Mesenchymal stem cell (in vitro differentiated cells and primary cell): ENCODE measurements around the gene NFASC.

Experiments used
- DNase-seq: peaks from one replicate; pipeline ENCODE4 v3.0.0-alpha.2; 2013
- H2AFZ ChIP-seq: one replicate; pipeline ENCODE4 v1.6.1; 2013; ENCODE audit warnings: low read depth, mild to moderate bottlenecking, control low read depth, inconsistent platforms, low read length, moderate library complexity
- H2AK5ac ChIP-seq: 2 replicates; pipeline ENCODE4 v1.6.1; 2013; ENCODE audit warnings: low read length, moderate library complexity, mild to moderate bottlenecking, inconsistent platforms; ENCODE audit not compliant: severe bottlenecking
- H2BK120ac ChIP-seq: one replicate; pipeline ENCODE4 v1.6.1; 2013; ENCODE audit warnings: low read depth, mild to moderate bottlenecking, inconsistent platforms, low read length, moderate library complexity
- H2BK12ac ChIP-seq, 2 experiments: one replicate each; pipeline ENCODE4 v1.6.1; 2013; ENCODE audit warnings: inconsistent platforms in 2 of 2, low read length in 2 of 2, mild to moderate bottlenecking in 2 of 2, moderate library complexity in 2 of 2, control low read depth in 1 of 2
- H2BK15ac ChIP-seq: one replicate; pipeline ENCODE4 v1.6.1; 2013; ENCODE audit warnings: mild to moderate bottlenecking, low read depth, inconsistent platforms; ENCODE audit not compliant: poor library complexity, severe bottlenecking
- H2BK5ac ChIP-seq: 2 replicates; pipeline ENCODE4 v1.6.1; 2013; ENCODE audit warnings: low read depth, mild to moderate bottlenecking, low read length, control low read depth, inconsistent platforms; ENCODE audit not compliant: poor library complexity, severe bottlenecking
- H3K14ac ChIP-seq, 2 experiments: one replicate each; pipeline ENCODE4 v1.6.1; 2013; ENCODE audit warnings: inconsistent platforms in 2 of 2, low read length in 2 of 2, control low read depth in 1 of 2, mild to moderate bottlenecking in 1 of 2, moderate library complexity in 1 of 2
- H3K18ac ChIP-seq, 2 experiments: one replicate each; pipeline ENCODE4 v1.6.1; 2013; ENCODE audit warnings: inconsistent platforms in 2 of 2, low read length in 2 of 2, control low read depth in 1 of 2, low read depth in 1 of 2, mild to moderate bottlenecking in 1 of 2
- H3K23ac ChIP-seq, 2 experiments: one replicate each; pipeline ENCODE4 v1.6.1; 2013; ENCODE audit warnings: inconsistent platforms in 2 of 2, low read length in 2 of 2, mild to moderate bottlenecking in 2 of 2, moderate library complexity in 2 of 2, control low read depth in 1 of 2
- H3K27ac ChIP-seq: 2 replicates; pipeline ENCODE4 v1.5.1; 2013; ENCODE audit warnings: mild to moderate bottlenecking, moderate library complexity, low read length, control low read depth, inconsistent platforms; ENCODE audit not compliant: poor library complexity, severe bottlenecking
- H3K27me3 ChIP-seq, 2 experiments: 2 replicates each; pipeline versions ENCODE4 v1.6.1 to v1.7.0; 2013; ENCODE audit warnings: low read length in 2 of 2, mild to moderate bottlenecking in 2 of 2, moderate library complexity in 2 of 2, control low read depth in 1 of 2, inconsistent platforms in 1 of 2; ENCODE audit not compliant: control insufficient read depth in 1 of 2, insufficient read depth in 1 of 2
- H3K36me3 ChIP-seq, 2 experiments: 2 replicates each; pipeline versions ENCODE4 v1.6.1 to v1.7.0; 2013; ENCODE audit warnings: low read length in 2 of 2, control low read depth in 1 of 2, inconsistent platforms in 1 of 2, low read depth in 1 of 2, mild to moderate bottlenecking in 1 of 2; ENCODE audit not compliant: insufficient read depth in 2 of 2, control insufficient read depth in 1 of 2
- H3K4ac ChIP-seq, 2 experiments: one replicate each; pipeline ENCODE4 v1.6.1; 2013; ENCODE audit warnings: inconsistent platforms in 2 of 2, low read length in 2 of 2, mild to moderate bottlenecking in 2 of 2, moderate library complexity in 2 of 2, control low read depth in 1 of 2, low read depth in 1 of 2
- H3K4me1 ChIP-seq: 2 replicates; pipeline ENCODE4 v1.6.1; 2013; ENCODE audit warnings: low read depth, low read length, control low read depth; ENCODE audit not compliant: control insufficient read depth, insufficient read depth
- H3K4me2 ChIP-seq: 2 replicates; pipeline ENCODE4 v1.6.1; 2013; ENCODE audit warnings: low read length, mild to moderate bottlenecking, inconsistent platforms; ENCODE audit not compliant: poor library complexity, severe bottlenecking
- H3K4me3 ChIP-seq, 2 experiments: 2 replicates each; pipeline versions ENCODE4 v1.5.1 to v1.7.0; 2013; ENCODE audit warnings: low read length in 2 of 2, mild to moderate bottlenecking in 2 of 2, control low read depth in 1 of 2, low read depth in 1 of 2; ENCODE audit not compliant: insufficient read depth in 1 of 2
- H3K79me1 ChIP-seq: replicated peaks from 2 replicates; pipeline ENCODE4 v1.6.1; 2013; ENCODE audit warnings: mild to moderate bottlenecking, control low read depth, low read length, inconsistent platforms; ENCODE audit not compliant: poor library complexity, severe bottlenecking
- H3K9ac ChIP-seq: 2 replicates; pipeline ENCODE4 v1.7.0; 2013; ENCODE audit warnings: mild to moderate bottlenecking, low read length, moderate library complexity
- H3K9me3 ChIP-seq: 2 replicates; pipeline ENCODE4 v1.7.0; 2013; ENCODE audit warnings: mild to moderate bottlenecking, low read length; ENCODE audit not compliant: control insufficient read depth
- H4K8ac ChIP-seq: one replicate; pipeline ENCODE4 v1.6.1; 2013; ENCODE audit warnings: inconsistent platforms, mild to moderate bottlenecking, low read length, moderate library complexity
- H4K91ac ChIP-seq: one replicate; pipeline ENCODE4 v1.6.1; 2013; ENCODE audit warnings: mild to moderate bottlenecking, low read length, inconsistent platforms
- WGBS: methylation state at CpG from one replicate; pipeline ENCODE4 v1.1.7; 2013; ENCODE audit warnings: mixed read lengths; 5-methylcytosine and 5-hydroxymethylcytosine counted together

Gene NFASC

DNA sequence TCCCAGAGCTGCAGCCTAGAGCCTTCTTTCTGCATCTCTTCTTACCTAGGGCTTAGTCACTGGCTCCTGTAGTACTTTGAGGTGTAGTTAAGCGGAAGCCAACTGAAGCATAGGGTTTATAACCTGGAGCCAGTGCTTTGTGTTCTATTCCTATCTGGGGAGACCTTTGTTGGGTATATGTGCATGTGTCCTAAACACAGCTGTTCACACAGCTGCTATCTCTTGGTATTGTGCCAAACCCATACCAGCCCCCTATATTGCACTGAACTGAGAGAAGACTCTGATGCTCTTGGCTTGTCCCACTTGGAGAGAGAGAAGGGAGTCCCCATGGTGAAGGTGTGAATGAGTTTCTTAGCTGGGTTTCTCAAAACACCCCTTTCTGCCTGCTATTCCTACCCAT is 17.2 kb upstream of the NFASC start:
- H3K79me1 ChIP-seq, result no peaks in the 10 kb centered on the region
- no peak overlapping the region for H4K8ac ChIP-seq
- H2AK5ac ChIP-seq, result no peak overlapping the region
- H3K36me3 ChIP-seq, result peaks cover 0 to 5% of the 10 kb centered on the region in 2 experiments
- H2BK15ac ChIP-seq, result no peak overlapping the region
- DNase-seq, result no peak
- H3K18ac ChIP-seq, result no peak overlapping the region
- H2BK5ac ChIP-seq, result no peak overlapping the region
- H2BK120ac ChIP-seq, result no peak overlapping the region
- WGBS, result 89% methylated on average over 1 of the region's 1 CpG
- no peak overlapping the region for H3K9ac ChIP-seq
- H3K27ac ChIP-seq, result no peak overlapping the region
- H3K4me1 ChIP-seq, result no peaks in the 10 kb centered on the region
- H3K4ac ChIP-seq, result no peak overlapping the region
- no peak overlapping the region for H4K91ac ChIP-seq
- no peak overlapping the region for H2AFZ ChIP-seq
- no peaks in the 10 kb centered on the region for H3K9me3 ChIP-seq
- H3K27me3 ChIP-seq, result peaks cover 0 to 25% of the 10 kb centered on the region in 2 experiments
- no peak overlapping the region for H3K4me2 ChIP-seq
- H2BK12ac ChIP-seq, result no peak overlapping the region
- H3K14ac ChIP-seq, result no peak overlapping the region
- H3K4me3 ChIP-seq, result no peak overlapping the region
- H3K23ac ChIP-seq, result no peak overlapping the region

DNA sequence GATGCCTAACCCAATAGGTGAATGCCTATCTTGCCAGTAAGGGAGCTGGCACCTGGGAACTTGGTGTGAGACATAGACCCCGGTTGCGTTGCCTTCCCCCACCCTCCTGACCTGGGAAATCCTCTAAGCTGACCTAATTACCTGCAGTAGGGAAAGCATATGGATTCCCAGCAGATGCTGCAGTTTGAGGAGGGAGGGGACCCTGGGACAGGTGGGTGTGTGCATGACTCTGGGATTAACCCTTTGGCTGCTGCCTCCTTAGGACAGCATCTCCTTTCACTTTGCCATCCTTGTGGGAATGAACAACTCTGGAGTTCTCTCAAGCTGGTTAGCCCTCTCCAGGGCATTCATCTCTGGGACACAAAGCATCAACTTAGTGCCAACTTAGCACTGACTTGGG is 16.4 kb upstream of the NFASC start:
- H3K4ac ChIP-seq, result no peak overlapping the region
- peaks cover 0 to 5% of the 10 kb centered on the region in 2 experiments for H3K36me3 ChIP-seq
- H4K8ac ChIP-seq, result no peak overlapping the region
- H2BK15ac ChIP-seq, result no peak overlapping the region
- no peak overlapping the region for H2AFZ ChIP-seq
- no peak overlapping the region for H3K14ac ChIP-seq
- H4K91ac ChIP-seq, result no peak overlapping the region
- H3K4me3 ChIP-seq, result no peak overlapping the region
- no peak overlapping the region for H3K4me2 ChIP-seq
- peaks cover 0 to 24% of the 10 kb centered on the region in 2 experiments for H3K27me3 ChIP-seq
- whole genome bisulfite sequencing, result no CpG with 5 or more reads among the region's 2 CpGs
- H3K9ac ChIP-seq, result no peak overlapping the region
- no peak for DNase-seq
- no peak overlapping the region for H2BK12ac ChIP-seq
- no peaks in the 10 kb centered on the region for H3K4me1 ChIP-seq
- H2BK5ac ChIP-seq, result no peak overlapping the region
- H3K9me3 ChIP-seq, result no peaks in the 10 kb centered on the region
- H3K27ac ChIP-seq, result no peak overlapping the region
- H2BK120ac ChIP-seq, result no peak overlapping the region
- no peak overlapping the region for H2AK5ac ChIP-seq
- H3K23ac ChIP-seq, result no peak overlapping the region
- no peaks in the 10 kb centered on the region for H3K79me1 ChIP-seq
- H3K18ac ChIP-seq, result no peak overlapping the region

DNA sequence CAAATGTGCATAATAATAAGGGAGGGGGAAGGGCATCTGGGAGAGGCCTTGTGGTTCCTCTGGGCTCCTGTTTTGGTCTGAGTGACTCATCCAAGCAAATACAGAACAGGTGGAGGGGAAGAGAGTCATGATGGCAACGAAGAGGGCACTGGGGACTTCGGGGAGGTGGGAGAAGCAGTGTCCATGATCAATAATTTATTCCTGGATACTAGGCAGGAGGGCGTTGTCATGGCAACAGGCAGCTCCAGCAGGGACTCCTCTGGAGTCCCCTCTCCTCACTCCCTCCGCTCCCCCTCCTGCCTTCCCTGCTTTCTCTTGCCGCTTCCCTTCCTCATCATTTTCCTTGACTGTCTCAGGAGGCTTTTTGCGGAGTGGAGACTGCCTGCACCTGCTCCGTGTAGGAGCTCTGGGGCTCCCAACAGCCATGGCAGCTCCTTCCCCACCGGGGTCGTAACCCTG is 12.3 kb upstream of the NFASC start:
- H4K91ac ChIP-seq, result no peak overlapping the region

GRCh38 chr1:204859861-204860267 is 10.8 kb upstream of the NFASC start:
- Histone ChIP-seq H3K4ac (no peak overlapping the region), H3K79me1 (no peaks in the 10 kb centered on the region), H2BK5ac (no peak overlapping the region), H3K14ac (no peak overlapping the region), H4K91ac (no peak overlapping the region), H3K9me3 (no peaks in the 10 kb centered on the region), H3K36me3 (peaks cover 0 to 5% of the 10 kb centered on the region in 2 experiments), H3K27ac (no peak overlapping the region), H2AFZ (no peak overlapping the region), H4K8ac (no peak overlapping the region), H3K4me3 (no peak overlapping the region), H2AK5ac (no peak overlapping the region), H3K4me1 (no peaks in the 10 kb centered on the region), H2BK15ac (no peak overlapping the region), H3K18ac (no peak overlapping the region), H3K27me3 (peaks cover 0 to 7% of the 10 kb centered on the region in 2 experiments), H2BK120ac (no peak overlapping the region), H3K4me2 (no peak overlapping the region), H3K9ac (no peak overlapping the region), H3K23ac (no peak overlapping the region), H2BK12ac (no peak overlapping the region)
- no peak for DNase-seq
- WGBS, result 59% methylated on average over 3 of the region's 4 CpGs

More for the DNA sequence above, 12.3 kb upstream of the NFASC start:
- Histone ChIP-seq H3K36me3 (peaks cover 0 to 5% of the 10 kb centered on the region in 2 experiments), H3K14ac (no peak overlapping the region), H3K79me1 (no peaks in the 10 kb centered on the region), H3K27me3 (peaks cover 0 to 17% of the 10 kb centered on the region in 2 experiments), H2BK5ac (no peak overlapping the region), H3K4me2 (no peak overlapping the region), H3K4me1 (no peaks in the 10 kb centered on the region), H2BK15ac (no peak overlapping the region), H2BK120ac (no peak overlapping the region), H4K8ac (no peak overlapping the region), H2BK12ac (no peak overlapping the region), H2AFZ (no peak overlapping the region), H3K18ac (no peak overlapping the region), H3K9me3 (no peaks in the 10 kb centered on the region), H2AK5ac (no peak overlapping the region), H3K4me3 (no peak overlapping the region), H3K27ac (no peak overlapping the region), H3K23ac (no peak overlapping the region), H3K9ac (no peak overlapping the region), H3K4ac (no peak overlapping the region)
- DNase-seq, result no peak
- 64% methylated on average over 9 of the region's 9 CpGs for WGBS
